Subcutaneous adipose tissue (tissue), 4 donors: Measurements from ENCODE around the gene ABCA5. TPM values are rescaled to one million over a fixed set of nuclear protein-coding genes. Genes with fewer than 3 reads are reported as not detected.

Source experiments
- CTCF ChIP-seq: fragments of 450-650 bp; IDR thresholded peaks from one replicate; pipeline ENCODE4 v1.5.1; 2016; ENCODE audit warnings: low read depth, mild to moderate bottlenecking, control low read depth, antibody characterized with exemption, moderate library complexity
- total RNA-seq, 4 donors: library from RNA; depleted of rRNA; stranded (reverse); fragments of >200 nt; gene quantifications; one replicate each; pipeline ENCODE4 v1.1.0, GENCODE V29; 2016

Gene ABCA5
- total RNA-seq, 4 donors from 2014 or later, result 58.3 to 91.8 (median 84.1) TPM

GRCh38 chr17:69282002-69282401, 44.9 kb downstream of the ABCA5 start:
- no peak for TF ChIP-seq CTCF

GRCh38 chr17:69275751-69276150, 51.2 kb downstream of the ABCA5 start:
- no peak for TF ChIP-seq CTCF

- TF ChIP-seq CTCF, result no peak
Measured at GRCh38 chr17:69271023-69271422, 55.9 kb downstream of the ABCA5 start.

GRCh38 chr17:69269131-69269998, 57.6 kb downstream of the ABCA5 start:
- TF ChIP-seq CTCF, result no peak

GRCh38 chr17:69268543-69269014, 58.4 kb downstream of the ABCA5 start:
- no peak for TF ChIP-seq CTCF

- TF ChIP-seq CTCF, result no peak
Measured at GRCh38 chr17:69267219-69267618, 59.7 kb downstream of the ABCA5 start.

GRCh38 chr17:69265873-69266272, 61.1 kb downstream of the ABCA5 start:
- TF ChIP-seq CTCF, result no peak
